ENCODE results near the gene ITPKB.

DNA sequence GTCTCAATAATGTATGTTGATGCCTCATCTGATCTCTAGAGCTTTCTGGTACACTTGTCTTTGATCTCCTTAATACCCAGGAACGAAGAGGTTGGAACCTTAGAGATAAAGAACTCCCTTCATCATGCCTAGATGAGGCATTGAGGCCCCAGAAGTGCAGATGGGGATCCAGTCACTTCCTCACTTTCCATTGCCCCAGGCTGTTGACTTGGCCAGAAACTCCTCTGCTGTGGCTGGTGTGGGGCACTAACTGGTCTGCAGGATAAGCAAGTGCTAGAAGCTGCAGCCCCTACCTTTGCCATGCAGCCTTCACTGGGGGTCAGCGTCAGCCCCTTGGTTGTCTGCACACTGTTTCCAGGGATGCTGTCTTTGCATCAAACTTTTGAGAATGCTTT lies 140.6 kb downstream of the ITPKB start:
- TF ChIP-seq POLR2A (IDR thresholded peaks at IDR 0.05; ENCODE audit: low read depth, low read length) (no peak), TAF1 (IDR thresholded peaks at IDR 0.05; ENCODE audit: low read depth, low read length) (no peak), POLR2AphosphoS5 (IDR thresholded peaks at IDR 0.05; ENCODE audit: low read depth, low read length) (no peak), SPI1 (IDR thresholded peaks at IDR 0.05; ENCODE audit: low read depth, low read length) (no peak)

All from GM12891 (cell line).